Hippocampal formation (tissue), 2 donors: ENCODE results near the gene ICE1.
"Not testable (repeated sequence)": the region's sequence is repeated elsewhere in the genome, so short reads cannot be mapped to it uniquely, and the experiment has no call there.

Source experiments
- DNase-seq, 2 donors: peaks; one replicate each; lab custom pipeline; 2025; lab: John Stamatoyannopoulos, UW

Gene ICE1

GRCh38 chr5:5490774-5491347 is 68.4 kb downstream of the ICE1 start:
- DNase-seq = no peak

- peak in 1 of 2 donors; percentile 26 for DNase-seq
Observed at GRCh38 chr5:5492087-5492933, 69.8 kb downstream of the ICE1 start.

GRCh38 chr5:5492934-5493271 is 70.4 kb downstream of the ICE1 start:
- not testable (repeated sequence) for DNase-seq

GRCh38 chr5:5494489-5495402 is 72.3 kb downstream of the ICE1 start:
- DNase-seq = peak; percentile 12 to 47

GRCh38 chr5:5497152-5497788 is 74.8 kb downstream of the ICE1 start:
- peak; percentile 50 to 79 for DNase-seq

GRCh38 chr5:5499442-5499841 is 77.0 kb downstream of the ICE1 start:
- no peak for DNase-seq

- no peak for DNase-seq
Observed at GRCh38 chr5:5504325-5504724, 81.8 kb downstream of the ICE1 start.

- DNase-seq = no peak
Observed at GRCh38 chr5:5505815-5506214, 83.3 kb downstream of the ICE1 start.

GRCh38 chr5:5508391-5508790 is 85.9 kb downstream of the ICE1 start:
- DNase-seq = no peak

GRCh38 chr5:5511904-5512416 is 89.5 kb downstream of the ICE1 start:
- DNase-seq = no peak

GRCh38 chr5:5512543-5512942 is 90.1 kb downstream of the ICE1 start:
- DNase-seq = no peak

GRCh38 chr5:5520622-5521021 is 98.1 kb downstream of the ICE1 start:
- DNase-seq = not testable (repeated sequence)

- DNase-seq = no peak
Observed at GRCh38 chr5:5521029-5521428, 98.6 kb downstream of the ICE1 start.

GRCh38 chr5:5521478-5521877 is 99.0 kb downstream of the ICE1 start:
- DNase-seq = no peak

- no peak for DNase-seq
Observed at GRCh38 chr5:5522336-5522735, 99.9 kb downstream of the ICE1 start.

GRCh38 chr5:5523066-5523505 is 100.6 kb downstream of the ICE1 start:
- no peak for DNase-seq

GRCh38 chr5:5524327-5524726 is 101.8 kb downstream of the ICE1 start:
- DNase-seq = no peak

GRCh38 chr5:5531371-5531770 is 108.9 kb downstream of the ICE1 start:
- no peak for DNase-seq

- DNase-seq = no peak
Observed at GRCh38 chr5:5532306-5533076, 110.0 kb downstream of the ICE1 start.

- no peak for DNase-seq
Observed at GRCh38 chr5:5533927-5534326, 111.5 kb downstream of the ICE1 start.

- DNase-seq = no peak
Observed at GRCh38 chr5:5534333-5534732, 111.9 kb downstream of the ICE1 start.
